NCI-H2196 treated with DMSO at 0.1 percent for 48 hours (cell line): ENCODE data around the gene NUP42.

Experiments used
- DNase-seq: peaks from one replicate; lab custom pipeline; 2025; ENCODE audit not compliant: unreplicated experiment; lab: John Stamatoyannopoulos, UW

NUP42 gene

DNA sequence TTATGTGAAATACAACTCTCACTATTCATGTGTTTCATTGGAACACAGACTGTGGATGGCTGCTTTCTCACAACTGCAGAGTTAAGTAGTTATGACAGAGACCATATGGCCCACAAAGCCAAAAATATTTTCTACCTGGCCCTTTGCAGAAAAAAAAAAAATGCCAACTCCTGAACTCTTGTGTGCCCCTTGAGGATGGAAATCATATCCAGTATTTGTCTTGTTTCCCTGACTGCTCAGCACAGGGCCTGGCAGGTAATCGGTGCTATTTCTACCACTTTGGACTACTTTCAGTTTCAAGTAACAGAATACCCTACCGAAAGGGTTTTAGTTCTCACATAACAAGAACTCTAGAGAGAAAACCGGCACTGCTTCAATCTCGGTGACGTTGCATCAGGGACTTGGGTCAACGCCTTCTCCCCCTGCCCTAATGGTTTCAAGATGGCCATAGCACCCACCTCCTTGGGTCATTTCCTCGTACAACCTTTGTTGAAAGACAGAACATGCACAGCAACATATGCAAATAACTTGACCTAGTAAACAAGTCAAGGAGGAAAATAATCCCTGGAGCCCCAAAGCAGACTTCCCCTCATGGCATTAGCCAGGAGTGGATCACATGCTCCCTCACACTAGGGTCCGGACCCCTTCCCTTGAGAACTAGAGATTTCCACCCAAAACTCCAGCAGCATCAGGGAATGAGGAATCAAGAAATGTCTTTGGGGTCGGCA, 52.9 kb downstream of the NUP42 start:
- no peak for DNase-seq

DNA sequence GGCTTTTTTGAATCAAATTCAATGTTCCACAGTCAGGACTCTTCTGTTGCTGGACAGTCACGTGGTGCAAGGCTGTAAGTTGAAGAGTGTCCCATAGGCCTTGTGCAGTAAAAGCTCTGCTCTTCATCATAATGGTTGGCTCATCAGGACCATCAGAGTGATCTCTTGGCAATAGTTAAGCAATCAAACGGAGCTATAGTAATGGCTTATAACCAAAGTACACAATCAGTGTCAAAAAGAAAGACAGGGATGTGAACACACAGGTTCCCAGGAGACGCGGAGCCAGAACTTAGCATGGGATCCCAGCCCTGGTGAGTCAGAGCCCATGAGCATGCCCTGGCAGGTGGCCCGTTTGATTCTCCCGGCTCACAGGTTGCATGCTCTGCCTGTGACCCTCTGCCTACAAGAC, 54.0 kb downstream of the NUP42 start:
- no peak for DNase-seq

DNA sequence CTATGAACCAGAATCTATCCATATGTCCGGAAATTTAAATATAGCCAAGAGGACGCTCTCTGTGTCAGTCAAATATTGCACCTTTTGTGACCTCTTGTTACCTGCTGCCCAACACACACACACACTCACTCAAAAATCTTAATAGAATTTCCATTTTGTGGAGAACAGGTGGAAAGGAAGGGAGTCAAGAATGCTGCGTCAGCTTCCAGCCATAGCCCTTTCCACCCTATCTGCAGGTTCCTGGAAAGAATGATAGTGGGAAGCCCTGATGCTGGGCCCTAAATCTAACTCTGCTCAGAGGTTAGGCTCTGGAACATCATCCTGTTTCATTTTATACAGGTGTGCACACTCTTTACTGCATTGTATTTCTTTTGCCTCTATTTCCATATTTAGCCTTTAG, 55.2 kb downstream of the NUP42 start:
- no peak for DNase-seq

GRCh38 chr7:23238983-23239652, 57.3 kb downstream of the NUP42 start:
- no peak for DNase-seq

GRCh38 chr7:23239698-23240097, 57.9 kb downstream of the NUP42 start:
- DNase-seq = no peak

GRCh38 chr7:23242321-23242720, 60.5 kb downstream of the NUP42 start:
- no peak for DNase-seq

GRCh38 chr7:23242935-23243334, 61.1 kb downstream of the NUP42 start:
- no peak for DNase-seq

GRCh38 chr7:23246555-23246954, 64.7 kb downstream of the NUP42 start, which contains the start of gene GPNMB:
Gene GPNMB, plus strand, starts transcription at chr7:23246775. Its CDS starts 83 bp downstream, at chr7:23246858.
- DNase-seq = no peak

GRCh38 chr7:23247046-23247602, 65.3 kb downstream of the NUP42 start:
- DNase-seq = no peak

DNA sequence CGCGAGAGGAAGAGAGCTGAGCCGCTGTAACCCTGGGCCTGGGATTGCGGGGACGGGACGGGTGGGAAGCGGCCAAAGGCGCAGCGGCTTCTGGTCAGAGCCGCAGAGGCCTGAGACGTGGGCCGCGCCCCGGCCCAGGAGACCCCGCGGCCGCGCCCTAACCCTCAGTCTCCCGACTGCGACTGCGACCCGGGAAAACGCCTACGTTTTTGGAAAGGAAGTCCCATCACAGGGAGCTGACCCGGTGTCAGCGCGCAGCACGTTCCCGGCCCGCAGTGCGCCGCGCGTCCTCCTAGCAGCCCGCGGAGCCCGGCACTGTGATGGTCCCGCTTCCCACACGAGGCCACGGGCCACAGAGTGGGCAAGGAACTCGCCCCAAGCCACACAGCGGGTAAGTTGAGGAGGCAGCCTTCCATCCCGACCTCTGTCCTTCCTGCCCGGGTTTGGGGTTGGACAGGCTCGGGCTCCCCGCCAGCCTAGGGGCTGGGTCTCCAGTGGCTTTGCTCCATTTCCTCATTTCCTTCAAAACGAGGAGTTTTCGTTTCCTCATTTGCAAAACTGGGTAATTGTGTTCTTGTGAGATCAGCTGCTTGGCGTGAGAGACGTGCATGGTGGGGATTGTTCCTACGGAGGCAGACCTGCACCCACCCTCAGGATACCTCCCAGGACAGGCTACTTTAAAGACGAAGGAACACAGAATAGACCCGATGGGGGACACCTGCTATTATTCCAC, 65.9 kb downstream of the NUP42 start:
- no peak for DNase-seq

DNA sequence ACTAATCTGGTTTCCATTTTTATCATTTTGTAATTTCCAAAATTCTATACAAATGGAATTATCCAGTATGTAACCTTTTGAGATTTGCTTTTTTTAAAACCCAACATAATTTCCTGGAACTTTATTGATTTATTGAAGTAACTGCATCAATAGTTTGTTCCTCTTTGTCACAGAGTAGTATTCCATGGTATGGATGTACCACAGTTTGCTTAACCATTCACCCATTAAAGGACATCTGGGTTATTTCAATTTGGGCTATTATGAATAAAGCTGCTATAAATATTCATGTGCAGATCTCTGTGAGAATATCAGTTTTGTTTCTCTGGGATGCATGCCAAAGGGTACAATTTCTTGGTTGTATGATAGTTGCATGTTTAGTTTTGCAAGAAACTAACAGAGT, 67.6 kb downstream of the NUP42 start:
- DNase-seq = no peak
